Mesothelial cell of epicardium (in vitro differentiated cells): ENCODE data around the gene SIK3. TPM values are rescaled to one million over a fixed set of nuclear protein-coding genes. Genes with fewer than 3 reads are reported as not detected.

Source experiments
- DNase-seq, 2 experiments: peaks; one replicate each; pipeline ENCODE4 v3.0.0; 2021; ENCODE audit warnings: low spot score in 2 of 2; ENCODE audit not compliant: unreplicated experiment in 2 of 2
- H3K27ac Mint-ChIP-seq: 2 replicates; pipeline ENCODE4 v1.8.0; 2021; ENCODE audit warnings: mixed read lengths
- H3K27me3 Mint-ChIP-seq: 2 replicates; pipeline ENCODE4 v1.8.0; 2021; ENCODE audit warnings: low read depth, mixed read lengths
- H3K36me3 Mint-ChIP-seq: 2 replicates; pipeline ENCODE4 v1.8.0; 2021; ENCODE audit warnings: mixed read lengths
- H3K4me1 Mint-ChIP-seq: 2 replicates; pipeline ENCODE4 v1.8.0; 2021; ENCODE audit warnings: mixed read lengths
- H3K4me3 Mint-ChIP-seq: 2 replicates; pipeline ENCODE4 v1.8.0; 2021; ENCODE audit warnings: mild to moderate bottlenecking, moderate library complexity, mixed read lengths
- H3K9me3 Mint-ChIP-seq: 2 replicates; pipeline ENCODE4 v1.8.0; 2021; ENCODE audit warnings: mixed read lengths
- total RNA-seq: library from RNA; stranded (reverse); gene quantifications from 3 replicates; pipeline ENCODE4 v1.2.1, GENCODE V29; 2021
- TF ChIP-seq, protein P1 (sequence below): fragments of 200-600 bp; sonication (generic); IDR thresholded peaks from one replicate; pipeline ENCODE4 v1.5.0; 2021; ENCODE audit warnings: antibody characterized with exemption; ENCODE audit not compliant: unreplicated experiment

SIK3 gene
- total RNA-seq, 1 donor from 2014 or later: 35.6 TPM

DNA sequence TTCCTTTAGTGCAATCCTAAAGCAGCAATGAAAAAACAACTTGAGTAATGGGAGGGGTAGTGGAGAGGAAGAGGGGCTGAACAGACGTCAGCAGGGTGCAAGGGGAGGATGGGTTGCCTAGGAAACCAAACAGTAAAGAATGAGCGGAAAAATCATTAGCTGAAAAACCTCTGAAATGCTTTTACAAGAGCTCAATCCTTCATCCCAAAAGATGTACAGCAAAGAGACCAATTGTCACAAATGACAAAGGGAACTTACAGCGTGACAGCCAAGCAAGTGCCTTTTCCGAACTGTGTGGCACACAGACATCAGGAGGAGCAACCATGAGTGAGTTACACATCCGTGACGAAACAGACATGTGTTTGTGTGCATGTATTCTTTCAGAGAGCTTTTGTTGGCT is 104.6 kb downstream of the SIK3 start:
- no peak for DNase-seq
- Mint-ChIP-seq H3K9me3 (no peaks in the 10 kb centered on the region), H3K27me3 (no peaks in the 10 kb centered on the region), H3K4me1 (peaks cover 15% of the 10 kb centered on the region), H3K36me3 (no peaks in the 10 kb centered on the region), H3K4me3 (no peak overlapping the region), H3K27ac (peak overlapping the region; percentile 81)
- TF ChIP-seq, protein P1, sequence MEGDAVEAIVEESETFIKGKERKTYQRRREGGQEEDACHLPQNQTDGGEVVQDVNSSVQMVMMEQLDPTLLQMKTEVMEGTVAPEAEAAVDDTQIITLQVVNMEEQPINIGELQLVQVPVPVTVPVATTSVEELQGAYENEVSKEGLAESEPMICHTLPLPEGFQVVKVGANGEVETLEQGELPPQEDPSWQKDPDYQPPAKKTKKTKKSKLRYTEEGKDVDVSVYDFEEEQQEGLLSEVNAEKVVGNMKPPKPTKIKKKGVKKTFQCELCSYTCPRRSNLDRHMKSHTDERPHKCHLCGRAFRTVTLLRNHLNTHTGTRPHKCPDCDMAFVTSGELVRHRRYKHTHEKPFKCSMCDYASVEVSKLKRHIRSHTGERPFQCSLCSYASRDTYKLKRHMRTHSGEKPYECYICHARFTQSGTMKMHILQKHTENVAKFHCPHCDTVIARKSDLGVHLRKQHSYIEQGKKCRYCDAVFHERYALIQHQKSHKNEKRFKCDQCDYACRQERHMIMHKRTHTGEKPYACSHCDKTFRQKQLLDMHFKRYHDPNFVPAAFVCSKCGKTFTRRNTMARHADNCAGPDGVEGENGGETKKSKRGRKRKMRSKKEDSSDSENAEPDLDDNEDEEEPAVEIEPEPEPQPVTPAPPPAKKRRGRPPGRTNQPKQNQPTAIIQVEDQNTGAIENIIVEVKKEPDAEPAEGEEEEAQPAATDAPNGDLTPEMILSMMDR: no peak

DNA sequence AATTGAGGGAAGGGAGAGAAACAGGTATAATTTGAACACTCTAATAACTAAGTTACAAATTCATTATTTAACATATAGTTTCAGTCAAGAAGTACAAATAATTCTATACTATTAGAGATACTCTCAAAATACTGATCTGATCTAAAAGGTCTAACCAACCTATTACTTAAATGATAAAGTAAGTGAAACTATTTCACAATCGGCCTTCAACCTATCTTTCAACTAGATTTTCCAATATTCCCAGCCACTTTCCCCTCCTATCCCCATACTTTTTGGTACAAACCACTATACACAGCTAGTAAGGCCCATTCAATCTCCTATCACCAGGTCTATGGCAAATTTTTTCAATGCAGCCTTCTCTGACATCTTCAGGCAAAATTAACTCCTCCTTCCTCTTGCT is 106.7 kb downstream of the SIK3 start:
- DNase-seq: no peak
- Mint-ChIP-seq H3K9me3 (no peaks in the 10 kb centered on the region), H3K36me3 (no peaks in the 10 kb centered on the region), H3K4me3 (no peak overlapping the region), H3K27ac (peak overlapping the region; percentile 40), H3K27me3 (no peaks in the 10 kb centered on the region), H3K4me1 (peaks cover 18% of the 10 kb centered on the region)
- TF ChIP-seq, protein P1: no peak

DNA sequence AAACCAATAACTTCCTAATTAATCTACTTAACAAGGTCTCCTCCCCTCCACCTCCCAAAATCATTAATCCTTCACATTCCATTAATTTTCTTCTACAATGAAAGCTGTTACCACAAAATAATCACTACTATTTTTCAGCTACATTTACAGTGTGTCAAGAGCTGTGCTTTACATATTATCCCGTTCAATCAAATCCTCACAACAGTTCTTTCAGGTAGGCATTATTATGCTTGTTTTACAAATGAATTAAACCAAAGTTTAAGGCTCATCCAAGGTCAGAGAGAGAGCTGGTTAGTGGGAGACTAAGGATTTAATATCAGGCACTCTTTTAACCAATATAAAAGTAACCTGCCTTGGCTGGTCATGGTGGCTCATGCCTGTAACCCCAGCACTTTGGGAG is 107.4 kb downstream of the SIK3 start:
- Mint-ChIP-seq H3K4me1 (peaks cover 21% of the 10 kb centered on the region), H3K9me3 (no peaks in the 10 kb centered on the region), H3K27ac (no peak overlapping the region), H3K4me3 (no peak overlapping the region), H3K27me3 (no peaks in the 10 kb centered on the region), H3K36me3 (no peaks in the 10 kb centered on the region)
- TF ChIP-seq, protein P1: no peak
- no peak for DNase-seq

DNA sequence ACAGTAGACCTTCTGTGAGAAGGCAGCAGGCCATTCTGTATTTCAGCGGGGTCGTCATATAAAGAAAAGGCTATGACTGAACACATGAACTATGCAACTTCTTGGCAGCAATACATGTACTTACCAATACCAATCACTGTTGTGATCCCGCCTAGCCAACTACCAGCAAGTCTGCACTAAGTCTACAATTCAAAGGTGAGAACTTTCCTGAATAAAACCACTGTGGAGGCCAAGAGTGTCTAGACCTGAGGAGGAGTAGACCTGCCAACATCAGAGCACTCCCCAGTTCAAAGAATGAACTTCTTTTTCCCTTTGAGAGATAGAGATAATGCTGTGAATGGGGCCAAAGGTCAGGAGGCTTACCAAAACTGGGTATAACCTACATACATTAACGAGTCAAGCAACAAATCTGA is 108.2 kb downstream of the SIK3 start:
- Mint-ChIP-seq H3K4me3 (no peak overlapping the region), H3K36me3 (no peaks in the 10 kb centered on the region), H3K27ac (no peak overlapping the region), H3K4me1 (peaks cover 21% of the 10 kb centered on the region), H3K27me3 (no peaks in the 10 kb centered on the region), H3K9me3 (no peaks in the 10 kb centered on the region)
- no peak for DNase-seq
- TF ChIP-seq, protein P1: no peak

DNA sequence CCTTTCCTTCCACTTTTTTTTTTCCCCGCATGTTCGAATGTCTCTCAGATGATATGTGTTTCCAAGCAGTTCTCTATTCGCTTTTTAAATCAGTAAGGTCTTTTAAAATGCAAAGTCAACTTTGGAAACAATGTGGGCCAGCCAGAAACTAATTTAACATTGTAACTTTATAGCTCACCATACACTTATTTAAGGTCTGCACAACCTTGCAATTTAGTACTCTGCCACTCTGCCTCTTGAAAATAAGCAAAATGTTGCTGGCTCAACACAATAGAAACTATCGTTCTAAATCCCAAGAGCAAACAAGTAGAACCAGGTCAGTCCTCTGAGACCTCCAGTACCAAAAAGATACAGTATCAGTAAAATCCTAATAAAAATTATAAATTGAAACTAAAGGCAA is 109.0 kb downstream of the SIK3 start:
- Mint-ChIP-seq H3K4me3 (no peak overlapping the region), H3K27me3 (no peaks in the 10 kb centered on the region), H3K27ac (no peak overlapping the region), H3K4me1 (peaks cover 25% of the 10 kb centered on the region), H3K36me3 (no peaks in the 10 kb centered on the region), H3K9me3 (no peaks in the 10 kb centered on the region)
- TF ChIP-seq, protein P1: no peak
- no peak for DNase-seq

DNA sequence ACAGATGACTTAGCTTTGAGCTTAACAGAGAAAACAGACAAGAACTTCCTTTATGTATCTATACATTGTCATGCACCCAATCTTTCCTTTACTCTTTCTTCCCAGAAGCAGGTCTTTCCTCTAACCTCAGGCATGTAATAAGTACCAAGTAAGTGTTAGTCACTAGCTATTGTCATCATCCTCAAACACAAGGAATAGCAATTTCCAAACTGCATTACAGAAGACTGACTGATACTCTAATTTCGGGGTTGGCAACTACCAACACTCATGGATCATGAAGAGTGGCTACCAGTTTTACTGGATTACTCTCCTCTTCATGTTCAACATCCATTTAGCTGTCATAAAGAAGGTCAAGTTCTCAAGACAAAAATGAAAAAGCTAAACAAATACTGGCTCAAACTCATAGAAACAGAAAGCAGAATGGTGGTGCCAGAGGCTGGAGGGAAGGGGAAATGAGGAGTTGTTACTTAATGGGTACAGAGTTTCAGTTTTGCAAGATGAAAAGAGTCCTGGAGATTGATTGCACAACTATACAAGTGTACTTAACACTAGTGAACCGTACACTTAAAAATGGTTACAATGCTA is 111.6 kb downstream of the SIK3 start:
- Mint-ChIP-seq H3K4me1 (peaks cover 21% of the 10 kb centered on the region), H3K9me3 (no peaks in the 10 kb centered on the region), H3K36me3 (no peaks in the 10 kb centered on the region), H3K27me3 (no peaks in the 10 kb centered on the region), H3K4me3 (no peak overlapping the region), H3K27ac (no peak overlapping the region)
- DNase-seq: no peak
- TF ChIP-seq, protein P1: no peak
